Activated CD8-positive, alpha-beta memory T cell treated with anti-CD3 and anti-CD28 coated beads for 1 hour (primary cell): ENCODE results near the gene NID1.
"Not testable (repeated sequence)": the region's sequence is repeated elsewhere in the genome, so short reads cannot be mapped to it uniquely, and the experiment has no call there.

ENCODE experiments used
- DNase-seq, 2 donors: peaks; one replicate each; pipeline ENCODE4 v3.0.0-alpha.2; 2020; ENCODE audit warnings: low read depth in 1 of 2; ENCODE audit errors: extremely low read depth in 1 of 2

The NID1 gene

DNA sequence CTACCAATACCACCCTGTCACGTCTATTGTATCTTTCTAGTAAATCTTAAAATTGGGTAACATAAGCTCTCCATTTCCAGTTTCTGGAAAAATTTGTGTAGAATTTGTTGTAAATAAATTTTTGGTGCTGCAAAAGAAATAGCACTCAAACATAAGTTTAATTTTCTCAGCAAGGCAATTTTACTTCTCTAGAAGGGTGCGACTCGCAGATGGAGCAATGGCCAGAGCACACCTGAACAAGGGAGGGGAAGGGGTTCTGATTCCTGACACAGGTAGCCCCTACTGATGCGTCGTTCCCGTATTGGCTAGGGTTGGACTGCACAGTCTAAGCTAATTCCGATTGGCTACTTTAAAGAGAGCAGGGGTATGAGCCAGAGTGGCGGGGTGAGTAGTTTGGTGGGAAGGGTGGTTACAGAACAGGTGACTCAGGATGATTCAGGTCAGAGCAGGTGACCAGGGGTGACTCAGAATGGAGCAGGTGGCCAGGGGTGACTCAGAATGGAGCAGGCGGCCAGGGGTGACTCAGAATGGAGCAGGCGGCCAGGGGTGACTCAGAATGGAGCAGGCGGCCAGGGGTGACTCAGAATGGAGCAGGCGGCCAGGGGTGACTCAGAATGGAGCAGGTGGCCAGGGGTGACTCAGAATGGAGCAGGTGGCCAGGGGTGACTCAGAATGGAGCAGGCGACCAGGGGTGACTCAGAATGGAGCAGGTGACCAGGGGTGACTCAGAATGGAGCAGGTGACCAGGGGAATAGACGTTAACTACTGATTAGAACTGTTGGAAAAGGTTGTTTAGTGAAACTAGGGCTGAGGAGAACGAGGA is 32.0 kb upstream of the NID1 start:
- DNase-seq, result peak; percentile 51 to 61

DNA sequence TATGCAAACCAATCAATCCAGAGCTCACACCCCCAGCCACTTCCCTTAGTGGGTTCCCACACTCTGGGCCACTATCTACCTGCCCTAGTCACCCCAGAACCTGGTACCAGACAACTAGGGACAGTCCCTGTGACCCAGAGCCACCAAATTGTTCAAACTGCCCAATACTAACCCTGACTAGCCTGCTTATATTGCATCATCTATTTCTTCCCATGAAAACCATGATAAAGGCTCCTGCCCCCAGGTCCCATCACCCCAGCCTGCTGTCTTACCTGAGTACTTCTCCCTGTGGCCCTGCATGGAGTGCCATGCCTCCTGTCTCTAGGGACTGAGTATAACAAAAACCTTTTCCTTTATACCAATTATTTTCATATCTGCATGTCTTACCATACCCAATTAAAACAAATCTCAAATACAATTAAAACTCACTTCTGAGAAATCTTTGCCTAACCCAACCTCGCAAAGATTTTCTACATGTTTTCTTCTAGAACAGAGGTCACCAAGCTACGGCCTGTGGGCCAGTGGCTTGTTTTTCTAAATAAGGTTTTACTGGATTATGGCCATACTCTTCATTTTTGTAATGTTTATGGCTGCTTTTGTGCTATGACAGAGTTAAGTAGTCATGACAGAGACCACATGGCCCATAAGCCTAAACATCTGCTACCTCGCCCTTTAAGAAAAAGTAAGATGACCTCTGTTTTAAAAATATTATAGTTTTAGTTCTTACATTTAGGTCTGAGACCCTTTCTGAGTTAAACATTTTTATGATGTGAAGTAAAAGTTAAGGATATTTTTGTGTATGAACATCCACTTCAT is 31.0 kb upstream of the NID1 start:
- DNase-seq, result no peak

DNA sequence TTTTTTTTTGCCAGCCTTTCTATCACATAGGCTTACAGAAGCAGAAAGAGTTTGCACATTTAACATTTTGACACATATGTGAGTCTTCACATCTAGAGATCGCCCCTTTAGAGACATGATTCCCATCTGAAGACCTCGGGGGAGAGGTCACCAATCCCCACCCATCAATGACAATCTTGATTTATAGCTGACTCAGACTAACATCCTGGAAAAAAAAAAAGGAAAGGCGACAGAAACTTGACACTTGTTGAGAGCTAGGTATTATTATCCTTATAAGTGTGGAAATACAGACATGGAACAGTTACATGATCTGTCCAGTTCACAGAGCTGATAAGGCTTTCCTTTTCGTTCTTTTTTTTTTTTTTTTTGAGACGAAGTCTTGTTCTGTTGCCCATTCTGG is 28.0 kb upstream of the NID1 start:
- no peak for DNase-seq

DNA sequence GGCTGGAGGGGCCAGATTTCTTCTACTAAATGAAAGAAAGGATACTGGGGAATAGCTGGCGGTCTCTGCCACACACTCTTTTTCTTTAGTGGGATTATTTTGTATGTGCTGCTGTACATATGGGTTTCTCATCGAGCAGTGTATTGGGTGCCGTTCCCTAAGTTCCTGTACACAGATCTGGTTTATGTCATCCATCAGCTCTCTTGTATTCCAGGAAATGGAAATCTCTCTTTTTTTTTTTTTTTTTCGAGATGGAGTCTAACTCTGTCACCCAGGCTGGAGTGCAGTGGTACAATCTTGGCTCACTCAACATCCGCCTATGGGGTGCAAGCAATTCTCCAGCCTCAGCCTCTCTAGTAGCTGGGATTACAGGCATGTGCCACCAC is 27.0 kb upstream of the NID1 start:
- DNase-seq, result no peak

DNA sequence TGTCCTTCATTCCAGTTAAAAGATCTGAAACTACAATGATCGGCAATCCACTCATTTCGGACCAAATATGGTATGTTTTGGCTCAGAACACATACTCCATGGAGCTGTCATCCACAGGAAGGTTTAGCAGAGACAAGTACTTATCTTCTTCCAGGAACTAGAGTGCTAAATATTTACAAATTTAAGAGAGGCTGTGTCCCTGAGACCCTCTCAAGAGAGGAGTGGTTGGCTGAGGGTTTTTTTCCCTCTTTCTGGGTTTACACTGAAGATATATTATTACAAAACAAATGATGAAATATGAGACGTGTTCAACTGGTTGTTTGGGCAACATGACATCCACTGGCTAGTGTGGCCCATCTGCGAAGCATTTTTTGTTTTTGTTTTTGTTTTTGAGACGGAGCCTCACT is 25.9 kb upstream of the NID1 start:
- no peak for DNase-seq

DNA sequence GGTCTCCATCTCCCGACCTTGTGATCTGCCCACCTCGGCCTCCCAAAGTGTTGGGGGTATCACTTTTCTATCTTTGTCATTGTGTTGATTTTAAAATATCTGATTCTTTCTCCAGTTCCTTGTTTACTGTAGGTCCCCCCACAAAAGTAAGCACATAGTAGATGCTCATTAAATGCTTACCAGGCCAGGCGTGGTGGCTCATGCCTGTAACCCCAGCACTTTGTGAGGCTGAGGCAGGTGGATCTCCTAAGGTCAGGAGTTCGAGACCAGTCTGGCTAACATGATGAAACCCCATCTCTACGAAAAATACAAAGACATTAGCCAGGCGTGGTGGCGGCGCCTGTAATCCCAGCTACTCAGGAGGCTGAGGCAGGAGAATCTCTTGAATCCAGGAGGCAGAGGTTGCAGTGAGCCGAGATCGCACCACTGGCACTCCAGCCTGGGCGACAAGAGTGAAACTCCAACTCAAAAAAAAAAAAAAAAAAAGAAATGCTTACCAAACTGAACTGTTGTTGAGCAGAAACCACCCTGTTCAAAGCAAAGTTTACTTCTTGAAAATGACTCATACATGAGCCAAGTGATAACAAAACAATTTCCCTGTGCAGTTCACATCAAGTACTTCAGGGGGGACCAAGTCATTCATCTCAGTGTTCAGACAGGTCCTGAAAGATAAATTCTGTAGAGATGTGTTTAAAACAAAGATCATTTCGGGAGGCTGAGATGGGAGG is 24.3 kb upstream of the NID1 start:
- no peak for DNase-seq

DNA sequence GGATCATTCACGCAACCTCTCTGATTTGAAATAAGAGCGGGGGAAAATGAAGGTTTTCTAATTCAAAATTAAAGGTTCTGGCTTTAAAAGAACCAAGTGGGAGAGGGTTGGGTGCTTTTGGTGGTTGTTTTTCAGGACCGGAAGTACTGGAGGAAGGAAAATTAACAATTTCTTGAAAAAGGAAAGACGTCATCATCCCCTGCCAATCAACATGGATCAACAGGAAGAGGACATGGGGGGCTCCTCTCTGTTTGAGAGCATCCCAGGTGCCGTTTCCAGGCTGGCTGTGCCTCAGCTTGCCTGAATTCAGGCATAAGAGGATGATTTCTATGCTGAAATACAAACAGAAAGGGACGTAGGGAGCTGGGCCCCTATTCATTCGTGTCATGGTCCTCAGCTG is 21.6 kb upstream of the NID1 start:
- no peak for DNase-seq

DNA sequence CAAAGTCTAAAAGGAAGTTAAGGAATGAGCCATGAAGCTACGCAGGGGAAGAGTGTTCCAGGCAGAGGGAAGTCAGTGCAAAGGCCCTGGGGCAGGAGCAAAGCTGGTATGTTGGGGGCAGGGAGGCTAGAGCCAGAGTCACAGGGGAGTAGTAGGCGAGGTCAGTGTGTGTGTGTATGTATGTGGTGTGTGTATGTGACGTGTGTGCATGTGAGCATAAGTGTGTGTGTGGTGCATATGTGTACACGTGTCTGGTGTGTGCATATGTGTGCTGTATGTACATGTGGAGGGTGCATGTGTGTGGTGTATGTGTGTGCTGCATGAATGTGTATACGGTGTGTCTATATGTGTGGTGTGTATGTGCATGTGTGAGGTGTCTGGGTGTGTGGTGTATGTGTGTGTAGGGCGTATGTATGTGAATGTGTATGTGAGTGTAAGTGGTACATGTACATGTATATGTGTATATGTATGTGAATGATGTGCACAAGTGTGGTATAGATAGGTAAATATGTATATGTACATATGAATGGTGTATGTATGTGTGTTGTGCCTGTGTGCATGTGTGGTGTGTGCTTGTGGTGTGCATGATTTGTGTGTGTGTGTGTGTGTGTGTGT is 20.8 kb upstream of the NID1 start:
- DNase-seq, result no peak

DNA sequence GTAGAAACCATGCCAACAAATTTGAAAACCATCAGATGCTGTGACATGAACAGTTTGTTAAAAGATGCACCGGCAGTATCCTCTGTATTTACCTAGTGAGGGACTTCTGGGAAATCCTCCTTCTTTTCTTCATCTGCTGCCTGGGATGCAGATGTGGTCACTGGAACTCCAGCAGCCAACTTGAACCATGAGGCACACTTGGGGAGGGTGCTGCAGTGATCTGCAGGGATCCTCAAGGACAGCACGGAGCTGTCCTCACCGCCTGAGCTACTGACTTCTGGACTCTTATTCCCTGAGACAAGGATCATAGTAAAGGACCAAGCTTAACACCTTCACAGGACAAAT is 19.5 kb upstream of the NID1 start:
- DNase-seq, result no peak

DNA sequence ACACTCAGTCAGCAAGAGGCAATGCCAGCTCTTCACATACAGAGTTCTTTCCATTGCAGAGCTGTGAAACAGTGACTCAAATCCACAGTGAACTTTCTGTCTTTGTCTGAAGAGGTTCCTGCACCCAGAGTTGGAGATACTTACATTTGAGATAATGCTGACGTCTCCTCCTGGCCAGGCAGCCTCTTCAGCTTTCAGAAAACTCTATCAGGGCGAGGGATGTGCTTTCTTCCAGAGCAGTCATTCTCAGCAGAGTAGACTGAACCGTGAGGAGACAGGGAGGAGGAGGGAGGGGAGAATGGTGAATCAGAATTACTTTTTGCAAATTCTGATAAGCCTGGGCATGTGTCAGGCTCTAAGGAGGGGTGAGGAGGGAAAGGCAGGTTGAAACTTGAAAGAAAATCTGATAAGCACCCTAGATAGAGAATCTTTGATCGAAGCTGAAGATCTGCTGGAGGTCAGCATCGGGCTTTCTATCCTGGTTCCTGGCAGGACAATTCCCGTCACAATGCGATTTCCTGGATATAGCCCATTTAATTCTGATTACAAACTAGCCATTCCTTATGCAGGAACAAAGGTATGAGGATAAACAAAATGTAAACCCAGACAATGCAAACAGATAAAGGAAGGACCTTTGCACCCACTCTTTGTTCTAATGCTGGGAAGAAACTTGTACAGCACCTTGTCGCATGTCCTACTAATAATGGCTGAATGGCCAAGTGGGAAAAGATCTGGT is 18.9 kb upstream of the NID1 start:
- no peak for DNase-seq

DNA sequence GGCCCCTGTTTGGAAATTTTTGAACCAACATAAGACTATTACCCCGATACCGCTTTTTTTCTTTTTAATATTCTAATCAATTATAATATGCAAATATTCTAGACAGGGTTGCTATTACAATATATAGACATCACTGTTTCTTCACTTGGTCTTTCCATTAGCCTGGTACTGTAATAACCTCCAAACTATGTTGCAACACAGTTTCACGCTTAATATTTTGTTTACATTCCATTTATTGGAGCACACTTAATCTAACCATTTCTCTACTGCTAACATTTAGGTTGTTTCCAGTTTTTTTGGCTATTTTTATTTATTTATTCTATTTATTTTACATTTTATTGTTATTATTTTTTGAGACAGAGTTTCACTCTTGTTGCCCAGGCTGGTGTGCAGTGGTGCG is 17.6 kb upstream of the NID1 start:
- DNase-seq, result no peak

DNA sequence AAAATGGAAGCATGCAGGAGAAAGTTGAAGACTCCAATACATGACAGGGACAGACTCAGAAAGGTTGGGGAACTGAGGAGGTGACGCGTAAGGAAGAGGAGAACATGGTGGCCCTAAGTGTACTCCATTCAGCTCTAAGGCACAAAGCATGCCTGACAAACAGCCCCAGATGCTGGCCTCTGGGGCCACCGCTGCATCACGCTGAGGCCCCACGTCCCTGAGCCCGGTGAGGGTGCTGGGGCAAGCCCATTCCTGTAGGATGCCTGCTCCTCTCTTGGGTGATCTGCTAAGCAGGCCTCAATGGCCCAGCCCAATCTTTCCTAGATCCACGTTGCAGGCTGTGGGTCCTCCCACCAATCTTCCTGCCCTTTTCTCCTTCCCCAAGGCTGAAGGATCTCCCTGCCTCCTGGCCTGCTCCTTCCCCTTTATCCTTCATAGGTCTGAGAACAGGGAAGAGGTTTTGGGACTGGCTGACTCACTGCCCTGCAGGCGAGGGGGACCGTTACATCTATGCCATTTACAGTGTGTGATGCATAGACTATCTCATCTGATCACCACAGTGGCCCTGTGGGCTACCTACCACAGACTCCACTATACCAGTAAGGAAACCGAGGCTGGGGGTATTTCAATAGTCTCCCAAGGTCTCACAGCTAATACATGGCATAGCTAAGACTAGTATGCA is 16.8 kb upstream of the NID1 start:
- DNase-seq, result no peak

DNA sequence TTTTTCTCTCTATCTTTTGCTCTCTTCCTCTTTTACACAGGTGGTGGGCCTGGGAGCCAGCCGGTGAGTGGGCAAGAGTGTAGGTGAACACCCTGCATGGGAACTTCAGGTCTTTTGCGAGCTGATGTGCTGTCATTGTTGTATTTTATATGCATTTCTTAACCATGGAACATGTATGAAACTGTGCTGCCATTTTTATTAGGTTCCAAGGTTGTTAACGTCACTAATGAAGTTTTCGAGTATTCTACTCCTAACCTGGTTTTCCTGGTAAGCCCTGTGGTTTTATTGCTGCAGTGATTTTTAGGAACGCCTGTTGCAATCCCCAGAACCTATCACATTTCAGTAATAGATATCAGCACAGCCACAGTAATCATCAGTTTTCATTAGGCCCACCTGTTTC is 14.8 kb upstream of the NID1 start:
- no peak for DNase-seq

DNA sequence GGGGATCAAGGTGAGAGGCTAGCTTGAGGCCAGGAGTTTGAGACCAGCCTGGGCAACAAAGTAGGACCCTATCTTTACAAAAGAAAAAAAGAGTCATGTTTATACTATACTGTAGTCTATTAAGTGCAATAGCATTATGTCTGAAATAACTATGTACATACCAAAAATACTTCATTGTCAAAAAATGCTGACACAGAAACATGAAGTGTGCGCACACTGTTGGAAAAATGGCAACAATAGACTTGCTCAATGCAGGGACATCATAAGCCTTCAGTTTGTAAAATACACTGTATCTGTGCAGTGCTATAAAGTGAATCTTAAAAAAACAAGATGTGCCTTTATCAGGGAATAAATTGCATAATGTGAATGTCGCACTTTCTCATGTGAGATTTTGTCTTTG is 14.1 kb upstream of the NID1 start:
- DNase-seq, result no peak

DNA sequence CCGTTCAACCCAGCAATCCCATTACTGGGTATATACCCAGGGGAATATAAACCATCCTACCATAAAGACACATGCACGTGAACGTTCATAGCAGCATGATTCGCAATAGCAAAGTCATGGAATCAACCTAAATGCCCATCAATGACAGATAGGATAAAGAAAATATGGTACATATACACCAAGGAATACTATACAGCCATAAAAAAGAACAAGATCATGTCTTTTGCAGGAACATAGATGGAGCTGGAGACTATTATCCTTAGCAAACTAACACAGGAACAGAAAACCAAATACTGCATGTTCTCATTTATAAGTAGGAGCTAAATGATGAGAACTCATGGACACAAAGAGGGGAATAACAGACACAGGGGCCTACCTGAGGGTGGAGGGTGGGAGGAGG is 13.2 kb upstream of the NID1 start:
- not testable (repeated sequence) for DNase-seq

DNA sequence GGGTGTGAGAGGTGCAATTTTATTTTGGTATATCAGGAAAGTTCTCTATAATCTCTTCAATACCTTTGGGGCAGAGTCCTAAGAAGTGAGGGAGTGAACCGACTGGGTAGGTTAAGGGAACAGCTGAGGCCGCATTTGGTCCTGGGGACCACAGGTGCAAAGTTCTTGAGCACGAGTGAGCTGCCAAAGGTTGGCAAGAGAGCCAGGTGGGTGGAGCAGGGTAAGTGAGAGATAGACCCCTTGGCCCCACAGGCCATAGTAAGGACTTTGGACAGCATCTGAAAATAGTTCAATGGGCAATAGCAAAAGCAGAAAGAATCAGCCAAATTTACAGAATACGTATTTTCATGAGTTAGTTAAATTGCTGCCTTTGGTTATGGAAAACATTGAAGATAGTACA is 11.0 kb upstream of the NID1 start:
- no peak for DNase-seq

DNA sequence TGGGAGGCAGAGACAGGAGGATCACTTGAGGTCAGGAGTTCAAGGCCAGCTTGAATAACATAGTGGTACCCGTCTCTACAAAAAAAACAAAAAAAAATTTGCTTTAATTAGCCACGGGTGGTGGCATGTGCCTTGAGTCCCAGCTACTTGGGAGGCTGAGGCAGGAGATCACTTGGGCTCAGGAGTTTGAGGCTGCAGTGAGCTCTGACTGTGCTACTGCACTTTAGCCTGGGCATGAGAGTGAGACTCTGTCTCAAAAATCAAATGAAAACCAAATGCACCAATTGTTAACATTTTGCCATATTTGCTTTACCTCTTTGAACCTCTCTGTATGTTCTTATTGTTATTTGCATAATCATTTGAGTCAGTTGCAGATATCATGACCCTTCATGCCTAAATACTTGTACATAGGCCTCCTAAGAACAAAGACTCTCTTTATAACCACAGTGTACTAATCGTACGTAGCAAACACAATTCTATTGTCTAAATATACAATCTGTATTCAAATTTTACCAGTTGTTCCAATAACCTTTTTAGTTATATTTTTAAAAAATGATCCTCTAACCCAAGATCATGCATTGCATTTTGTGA is 8.5 kb upstream of the NID1 start:
- DNase-seq, result no peak

DNA sequence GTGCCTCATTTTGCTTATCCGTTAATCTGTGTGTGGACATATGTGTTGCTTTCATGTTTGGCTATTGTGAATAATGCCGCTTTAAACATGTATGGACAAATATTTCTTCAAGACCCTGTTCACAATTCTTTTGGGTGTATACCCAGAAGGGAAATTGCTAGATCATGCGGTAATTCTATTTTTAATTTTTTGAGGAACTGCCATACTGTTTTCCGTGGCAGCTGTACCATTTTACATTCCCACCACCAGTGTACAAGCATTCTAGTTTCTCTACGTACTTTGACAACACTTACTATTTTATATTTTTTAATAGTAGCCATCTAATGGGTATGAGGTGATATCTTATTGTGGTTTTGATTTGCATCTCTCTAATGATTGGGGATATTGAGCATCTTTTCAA is 7.1 kb upstream of the NID1 start:
- DNase-seq, result no peak

DNA sequence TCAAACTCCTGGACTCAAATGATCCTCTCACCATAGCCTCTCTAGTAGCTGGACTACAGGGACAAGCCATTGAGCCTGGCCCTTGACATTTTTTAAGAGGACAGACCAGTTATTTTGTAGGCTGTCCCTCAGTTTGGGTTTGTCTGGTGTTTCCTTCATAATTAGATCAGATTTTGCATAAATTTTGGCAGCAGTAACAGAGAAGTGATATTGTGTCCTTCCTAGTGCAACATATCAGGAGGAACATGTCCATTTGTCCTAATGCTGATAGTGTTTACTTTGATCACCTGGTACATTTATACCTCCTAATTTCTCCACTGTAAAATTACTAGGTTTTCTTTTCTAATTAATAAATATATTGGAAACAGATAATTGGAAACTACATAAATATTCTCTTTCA is 5.9 kb upstream of the NID1 start:
- DNase-seq, result no peak

DNA sequence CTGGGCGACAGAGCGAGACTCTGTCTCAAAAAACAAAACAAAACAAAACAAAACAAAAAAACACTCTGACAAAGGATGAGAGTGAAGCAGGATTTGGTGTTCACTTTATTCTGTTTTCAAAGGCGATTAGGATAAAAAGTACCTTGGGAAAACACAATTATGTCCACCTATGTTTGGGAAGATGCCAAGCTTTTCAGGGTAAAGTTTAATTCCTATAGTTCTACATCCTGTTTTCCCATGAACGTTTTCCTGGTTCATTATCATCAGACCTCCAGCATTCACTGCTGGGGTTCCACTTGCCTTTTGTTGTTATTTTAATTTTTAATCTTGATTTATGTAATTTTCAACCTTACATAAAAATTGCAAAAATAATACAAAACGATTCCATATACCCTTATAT is 4.9 kb upstream of the NID1 start:
- DNase-seq, result no peak
